Neural progenitor cell (in vitro differentiated cells): ENCODE data around the gene LTV1. TPM values are rescaled to one million over a fixed set of nuclear protein-coding genes. Genes with fewer than 3 reads are reported as not detected.

Source experiments
- DNase-seq: peaks from one replicate; pipeline ENCODE4 v3.0.0-alpha.2; 2016; ENCODE audit warnings: low spot score
- H2AFZ ChIP-seq: fragments of 200-600 bp; sonication (generic); replicated peaks from 2 replicates; pipeline ENCODE4 v1.6.1; 2016; ENCODE audit warnings: antibody characterized with exemption
- H3F3A ChIP-seq: fragments of 200-600 bp; sonication (generic); 2 replicates; pipeline ENCODE4 v1.6.1; 2016; ENCODE audit warnings: antibody characterized with exemption, low read depth
- H3K27ac ChIP-seq: fragments of 200-600 bp; sonication (generic); 2 replicates; pipeline ENCODE4 v1.5.1; 2016; ENCODE audit warnings: mild to moderate bottlenecking
- H3K27me3 ChIP-seq: fragments of 200-600 bp; sonication (generic); 2 replicates; pipeline ENCODE4 v1.6.1; 2016; ENCODE audit warnings: mild to moderate bottlenecking, moderate library complexity
- H3K36me3 ChIP-seq: fragments of 200-600 bp; sonication (generic); 2 replicates; pipeline ENCODE4 v1.5.1; 2016
- H3K4me1 ChIP-seq: fragments of 200-600 bp; sonication (generic); 2 replicates; pipeline ENCODE4 v1.6.1; 2016; ENCODE audit warnings: mixed run types
- H3K4me2 ChIP-seq: fragments of 200-600 bp; sonication (generic); 2 replicates; pipeline ENCODE4 v1.6.1; 2016
- H3K4me3 ChIP-seq: fragments of 200-600 bp; sonication (generic); 2 replicates; pipeline ENCODE4 v1.5.1; 2016
- H3K79me2 ChIP-seq: fragments of 200-600 bp; sonication (generic); 2 replicates; pipeline ENCODE4 v1.6.1; 2016; ENCODE audit warnings: low read depth
- H3K9ac ChIP-seq: fragments of 200-600 bp; sonication (generic); 2 replicates; pipeline ENCODE4 v1.6.1; 2016
- H3K9me3 ChIP-seq: fragments of 200-600 bp; sonication (generic); 2 replicates; pipeline ENCODE4 v1.5.1; 2016; ENCODE audit warnings: low read depth
- H4K20me1 ChIP-seq: fragments of 200-600 bp; sonication (generic); 2 replicates; pipeline ENCODE4 v1.6.1; 2016; ENCODE audit warnings: low read depth
- H3K27ac Mint-ChIP-seq: 3 replicates; pipeline ENCODE4 v1.8.0; 2021; ENCODE audit warnings: mixed read lengths
- H3K27me3 Mint-ChIP-seq: 2 replicates; pipeline ENCODE4 v1.8.0; 2022; ENCODE audit warnings: low read depth, mild to moderate bottlenecking, inconsistent platforms, moderate library complexity, mixed read lengths; ENCODE audit not compliant: insufficient read depth
- H3K36me3 Mint-ChIP-seq: 3 replicates; pipeline ENCODE4 v1.8.0; 2021; ENCODE audit warnings: mixed read lengths
- H3K4me1 Mint-ChIP-seq: 3 replicates; pipeline ENCODE4 v1.8.0; 2021; ENCODE audit warnings: mixed read lengths
- H3K4me3 Mint-ChIP-seq: 3 replicates; pipeline ENCODE4 v1.8.0; 2021; ENCODE audit warnings: mild to moderate bottlenecking, moderate library complexity, mixed read lengths
- H3K9me3 Mint-ChIP-seq: 3 replicates; pipeline ENCODE4 v1.8.0; 2020; ENCODE audit warnings: mixed read lengths
- CTCF ChIP-seq: fragments of 200-600 bp; sonication (generic); IDR thresholded peaks from 2 replicates; pipeline ENCODE4 v1.5.1; 2017; ENCODE audit warnings: antibody characterized with exemption, mild to moderate bottlenecking
- EZH2 ChIP-seq: fragments of 200-600 bp; sonication (generic); IDR thresholded peaks from 2 replicates; pipeline ENCODE4 v1.6.1; 2017; ENCODE audit warnings: antibody characterized with exemption, mild to moderate bottlenecking, moderate library complexity
- EZH2phosphoT487 ChIP-seq: fragments of 200-600 bp; sonication (generic); IDR thresholded peaks from 2 replicates; pipeline ENCODE4 v1.6.1; 2017; ENCODE audit warnings: antibody characterized with exemption
- total RNA-seq: library from RNA; depleted of rRNA; stranded (reverse); fragments of >200 nt; gene quantifications from 2 replicates; pipeline ENCODE4 v1.2.3, GENCODE V29; 2015; ENCODE audit warnings: low replicate concordance

Gene LTV1
- total RNA-seq, 1 donor from 2014 or later: 36.0 TPM

DNA sequence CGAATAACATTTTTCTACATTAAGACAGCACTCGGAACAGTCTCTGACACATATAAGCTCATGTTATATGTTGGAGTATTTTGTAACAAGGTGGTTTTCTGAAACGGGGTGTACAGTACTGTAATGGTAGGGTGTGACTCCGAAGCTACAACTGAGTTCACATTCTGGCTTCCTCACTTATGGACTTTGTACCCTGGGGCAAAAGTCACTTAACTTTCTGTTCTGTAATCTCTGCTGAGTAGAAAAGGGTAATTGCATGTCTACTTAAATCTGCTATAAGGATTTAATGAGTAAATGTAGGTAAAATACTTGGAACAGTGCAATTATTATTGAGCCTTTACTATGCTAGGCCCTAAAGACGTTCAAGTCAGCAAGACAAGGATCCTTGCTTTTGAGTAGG is 4.7 kb upstream of the LTV1 start:
- Mint-ChIP-seq H3K36me3 (no peaks in the 10 kb centered on the region), H3K4me1 (peaks cover 14% of the 10 kb centered on the region), H3K4me3 (no peak overlapping the region), H3K9me3 (peaks cover 12% of the 10 kb centered on the region), H3K27ac (no peak overlapping the region), H3K27me3 (peaks cover 2% of the 10 kb centered on the region)
- no peak overlapping the region for H3K4me3 ChIP-seq
- peaks cover 7% of the 10 kb centered on the region for H3K4me1 ChIP-seq
- no peak overlapping the region for H3K9ac ChIP-seq
- H2AFZ ChIP-seq: no peak overlapping the region
- peaks cover 2% of the 10 kb centered on the region for H3K79me2 ChIP-seq
- no peaks in the 10 kb centered on the region for H4K20me1 ChIP-seq
- H3K27me3 ChIP-seq: no peaks in the 10 kb centered on the region
- H3K9me3 ChIP-seq: no peaks in the 10 kb centered on the region
- H3K36me3 ChIP-seq: no peaks in the 10 kb centered on the region
- H3K4me2 ChIP-seq: no peak overlapping the region
- DNase-seq: no peak
- TF ChIP-seq EZH2 (no peak), EZH2phosphoT487 (no peak), CTCF (no peak)
- H3F3A ChIP-seq: peaks cover 4% of the 10 kb centered on the region
- H3K27ac ChIP-seq: no peak overlapping the region

GRCh38 chr6:143839196-143839595 is 3.9 kb upstream of the LTV1 start:
- Mint-ChIP-seq H3K4me1 (peaks cover 20% of the 10 kb centered on the region), H3K4me3 (no peak overlapping the region), H3K36me3 (no peaks in the 10 kb centered on the region), H3K27me3 (peaks cover 2% of the 10 kb centered on the region), H3K9me3 (peaks cover 12% of the 10 kb centered on the region), H3K27ac (no peak overlapping the region)
- Histone ChIP-seq H3K9me3 (no peaks in the 10 kb centered on the region), H3K4me3 (no peak overlapping the region), H3K9ac (no peak overlapping the region), H3K4me1 (peaks cover 11% of the 10 kb centered on the region), H4K20me1 (no peaks in the 10 kb centered on the region), H3F3A (peaks cover 4% of the 10 kb centered on the region), H3K4me2 (no peak overlapping the region), H3K36me3 (no peaks in the 10 kb centered on the region), H3K27me3 (no peaks in the 10 kb centered on the region), H3K27ac (no peak overlapping the region), H3K79me2 (peaks cover 10% of the 10 kb centered on the region), H2AFZ (no peak overlapping the region)
- TF ChIP-seq CTCF (no peak), EZH2 (no peak), EZH2phosphoT487 (no peak)
- DNase-seq: no peak

DNA sequence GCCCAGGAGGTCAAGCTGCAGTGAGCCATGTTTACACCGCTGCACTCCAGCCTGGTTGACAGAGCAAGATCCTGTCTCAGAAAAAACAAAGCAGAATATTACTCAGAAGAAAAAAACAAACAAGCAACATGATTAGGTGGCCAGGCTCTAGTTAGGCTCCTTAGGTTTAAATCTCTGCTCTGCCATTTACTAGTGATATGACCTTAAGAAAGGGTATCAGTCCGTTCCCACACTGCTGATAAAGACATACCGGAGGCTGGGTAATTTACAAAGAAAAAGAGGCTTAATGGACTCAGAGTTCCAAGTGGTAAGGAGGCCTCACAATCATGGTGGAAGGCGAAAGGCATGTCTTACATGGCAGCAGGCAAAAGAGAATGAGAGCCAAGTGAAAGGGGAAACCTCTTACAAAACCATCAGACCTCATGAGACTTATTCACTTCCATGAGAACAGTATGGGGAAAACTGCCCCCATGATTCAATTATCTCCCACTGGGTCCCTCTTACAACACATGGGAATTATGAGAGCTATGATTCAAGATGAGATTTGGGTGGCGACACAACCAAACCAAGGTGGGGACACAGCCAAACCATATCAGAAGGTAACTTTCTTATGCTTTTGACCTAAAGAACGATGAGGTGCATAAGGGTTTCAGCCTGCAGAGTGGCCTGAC is 2.4 kb upstream of the LTV1 start:
- DNase-seq: no peak
- peaks cover 22% of the 10 kb centered on the region for H3K4me1 Mint-ChIP-seq
- Histone ChIP-seq H3F3A (peaks cover 4% of the 10 kb centered on the region), H3K27ac (no peak overlapping the region), H3K79me2 (peaks cover 26% of the 10 kb centered on the region), H3K4me1 (peaks cover 13% of the 10 kb centered on the region), H3K27me3 (no peaks in the 10 kb centered on the region), H3K4me2 (no peak overlapping the region), H3K9me3 (no peaks in the 10 kb centered on the region), H2AFZ (no peak overlapping the region), H4K20me1 (no peaks in the 10 kb centered on the region), H3K9ac (no peak overlapping the region), H3K36me3 (peaks cover 3% of the 10 kb centered on the region), H3K4me3 (no peak overlapping the region)
- peaks cover 12% of the 10 kb centered on the region for H3K9me3 Mint-ChIP-seq
- H3K4me3 Mint-ChIP-seq: peak overlapping the region; percentile 66
- peaks cover 2% of the 10 kb centered on the region for H3K27me3 Mint-ChIP-seq
- peaks cover 7% of the 10 kb centered on the region for H3K36me3 Mint-ChIP-seq
- peak overlapping the region; percentile 74 for H3K27ac Mint-ChIP-seq
- no peak for TF ChIP-seq EZH2
- TF ChIP-seq CTCF: no peak
- TF ChIP-seq EZH2phosphoT487: no peak
